Tibial artery (tissue), 4 donors: ENCODE measurements around the gene SLC5A2.

Experiments used
- DNase-seq, 2 donors: peaks; one replicate each; pipeline ENCODE4 v3.0.0-alpha.2; 2019
- H3K27ac ChIP-seq, 2 donors: fragments of 200-600 bp; sonication (generic) in 1 of 2; 1 replicate in 1 of 2; 2 replicates in 1 of 2; pipeline ENCODE4 v1.5.1; 2018 to 2019; ENCODE audit warnings: mild to moderate bottlenecking in 1 of 2
- H3K27me3 ChIP-seq, 2 donors: fragments of 200-600 bp; sonication (generic) in 1 of 2; one replicate each; pipeline versions ENCODE4 v1.5.1 to v1.6.0; 2016 to 2019
- H3K36me3 ChIP-seq, 3 donors: fragments of 200-600 bp; sonication (generic) in 2 of 3; one replicate each; pipeline ENCODE4 v1.5.1; 2016 to 2019; ENCODE audit warnings: mild to moderate bottlenecking in 2 of 3
- H3K4me1 ChIP-seq, 4 donors: fragments of 200-600 bp; sonication (generic) in 2 of 4; 1 replicate in 3 of 4; 2 replicates in 1 of 4; pipeline ENCODE4 v1.5.1; 2016 to 2019
- H3K4me3 ChIP-seq, 2 donors: fragments of 200-600 bp; sonication (generic) in 1 of 2; 1 replicate in 1 of 2; 2 replicates in 1 of 2; pipeline ENCODE4 v1.5.1; 2018 to 2019; ENCODE audit warnings: mild to moderate bottlenecking in 2 of 2
- H3K9me3 ChIP-seq, 3 donors: fragments of 200-600 bp; sonication (generic) in 1 of 3; one replicate each; pipeline ENCODE4 v1.5.1; 2016 to 2019
- intact Hi-C: fragments of 100-400 bp; cut with DNase I; formaldehyde crosslinking; loops from one replicate; pipeline ENCODE4 v1.15.0; 2023; ENCODE audit warnings: low total_unique reads
- TF ChIP-seq, protein P1 (sequence below), 2 experiments: fragments of 200-600 bp in 1 of 2; fragments of 450-650 bp in 1 of 2; IDR thresholded peaks; one replicate each; pipeline ENCODE4 v1.5.1; 2017 to 2019; ENCODE audit warnings: antibody characterized with exemption in 2 of 2, mild to moderate bottlenecking in 1 of 2, moderate library complexity in 1 of 2

SLC5A2 gene

DNA sequence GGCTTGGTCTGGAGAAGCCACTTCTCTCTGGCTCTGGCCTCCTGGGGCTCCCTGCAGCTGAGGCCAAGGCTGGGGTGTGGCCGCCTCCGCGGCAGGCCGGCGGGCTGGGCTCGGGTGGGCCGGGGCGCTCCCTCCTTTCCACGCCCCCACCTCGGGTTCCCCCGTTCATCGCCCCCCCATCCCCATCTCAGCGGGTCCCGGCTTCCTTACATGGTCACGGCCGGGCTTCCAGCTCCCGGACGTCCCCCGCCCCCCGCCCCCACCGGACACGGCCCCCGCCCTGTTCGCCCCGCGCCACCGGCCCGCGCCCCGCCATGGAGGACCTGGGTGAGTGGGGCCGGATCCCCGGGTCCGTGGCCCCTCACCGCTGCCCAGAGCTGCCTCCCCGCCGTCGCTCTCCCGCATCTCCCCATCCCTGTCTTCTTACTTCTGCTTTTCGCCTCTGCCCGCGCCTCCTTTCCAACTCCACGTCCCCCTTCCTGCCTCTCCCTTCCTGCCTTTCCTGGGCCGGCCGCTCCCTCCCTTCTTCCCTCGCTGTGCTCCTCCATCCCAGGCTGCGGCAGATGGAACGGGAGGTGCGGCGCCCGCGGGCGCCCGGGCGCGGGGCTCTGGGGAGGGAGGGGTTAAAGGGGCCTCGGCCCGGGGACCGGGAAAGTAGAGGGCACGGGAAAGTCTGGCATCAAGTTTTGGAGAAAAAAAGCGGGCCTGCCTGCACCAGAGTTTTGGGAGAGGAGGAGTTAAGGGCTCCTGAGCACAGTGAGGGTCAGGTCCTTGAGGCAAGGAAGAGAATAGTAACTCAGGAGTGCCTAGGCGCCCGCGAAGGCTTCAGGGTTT lies 10.8 kb upstream of the SLC5A2 start, which contains the start of gene TGFB1I1:
TGFB1I1 (plus strand) TSS at position 278 of the 834 bp plus-strand sequence; CDS start at position 315, 37 bp downstream.
- DNase-seq, result peak; percentile 59 to 92
- Histone ChIP-seq H3K27me3 (no peaks in the 10 kb centered on the region), H3K27ac (peak within 1 kb of the TSS; percentile 93 to 99), H3K36me3 (peaks cover 37 to 45% (median 38%) of the 10 kb centered on the region in 3 donors), H3K9me3 (no peaks in the 10 kb centered on the region), H3K4me1 (peaks cover 0 to 30% (median 24%) of the 10 kb centered on the region in 4 donors), H3K4me3 (peak within 1 kb of the TSS; percentile 72 to 84)
- intact Hi-C loops, result no loop called here
- TF ChIP-seq, protein P1, sequence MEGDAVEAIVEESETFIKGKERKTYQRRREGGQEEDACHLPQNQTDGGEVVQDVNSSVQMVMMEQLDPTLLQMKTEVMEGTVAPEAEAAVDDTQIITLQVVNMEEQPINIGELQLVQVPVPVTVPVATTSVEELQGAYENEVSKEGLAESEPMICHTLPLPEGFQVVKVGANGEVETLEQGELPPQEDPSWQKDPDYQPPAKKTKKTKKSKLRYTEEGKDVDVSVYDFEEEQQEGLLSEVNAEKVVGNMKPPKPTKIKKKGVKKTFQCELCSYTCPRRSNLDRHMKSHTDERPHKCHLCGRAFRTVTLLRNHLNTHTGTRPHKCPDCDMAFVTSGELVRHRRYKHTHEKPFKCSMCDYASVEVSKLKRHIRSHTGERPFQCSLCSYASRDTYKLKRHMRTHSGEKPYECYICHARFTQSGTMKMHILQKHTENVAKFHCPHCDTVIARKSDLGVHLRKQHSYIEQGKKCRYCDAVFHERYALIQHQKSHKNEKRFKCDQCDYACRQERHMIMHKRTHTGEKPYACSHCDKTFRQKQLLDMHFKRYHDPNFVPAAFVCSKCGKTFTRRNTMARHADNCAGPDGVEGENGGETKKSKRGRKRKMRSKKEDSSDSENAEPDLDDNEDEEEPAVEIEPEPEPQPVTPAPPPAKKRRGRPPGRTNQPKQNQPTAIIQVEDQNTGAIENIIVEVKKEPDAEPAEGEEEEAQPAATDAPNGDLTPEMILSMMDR (IDR thresholded peaks at IDR 0.05), result no peak

DNA sequence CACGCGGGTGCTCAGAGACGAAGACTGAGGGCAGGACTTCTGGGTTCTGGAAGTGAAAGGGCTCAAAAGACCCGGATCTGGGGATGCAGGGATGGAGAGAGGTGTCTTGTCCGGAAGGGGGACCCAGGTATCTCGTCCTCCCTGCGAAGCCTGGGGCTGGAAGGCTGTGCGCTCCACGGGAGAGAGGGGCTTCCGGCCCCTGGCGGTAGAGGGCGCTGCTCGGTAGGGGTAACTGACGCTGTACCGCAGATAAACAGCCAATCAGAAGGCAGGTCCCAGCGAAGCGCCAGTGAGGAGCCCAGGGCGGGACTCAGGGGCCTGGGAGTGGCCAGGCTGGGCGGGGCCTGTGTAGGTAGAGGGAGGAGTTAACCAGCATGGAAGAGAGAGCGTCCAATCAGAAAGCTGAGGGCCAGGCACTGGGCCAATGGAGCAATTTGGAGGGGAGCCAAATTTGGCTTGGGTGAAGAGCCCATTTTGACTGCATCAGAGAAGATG lies 10.2 kb upstream of the SLC5A2 start:
- peak; percentile 91 to 98 for DNase-seq
- Histone ChIP-seq H3K4me3 (peak overlapping the region; percentile 72 to 84), H3K36me3 (peaks cover 43 to 49% (median 44%) of the 10 kb centered on the region in 3 donors), H3K4me1 (peaks cover 0 to 30% (median 25%) of the 10 kb centered on the region in 4 donors), H3K9me3 (no peaks in the 10 kb centered on the region), H3K27me3 (no peaks in the 10 kb centered on the region), H3K27ac (peak overlapping the region; percentile 93 to 99)
- intact Hi-C loops, result no loop called here
- TF ChIP-seq, protein P1 (IDR thresholded peaks at IDR 0.05), result peak; percentile 73 to 81

DNA sequence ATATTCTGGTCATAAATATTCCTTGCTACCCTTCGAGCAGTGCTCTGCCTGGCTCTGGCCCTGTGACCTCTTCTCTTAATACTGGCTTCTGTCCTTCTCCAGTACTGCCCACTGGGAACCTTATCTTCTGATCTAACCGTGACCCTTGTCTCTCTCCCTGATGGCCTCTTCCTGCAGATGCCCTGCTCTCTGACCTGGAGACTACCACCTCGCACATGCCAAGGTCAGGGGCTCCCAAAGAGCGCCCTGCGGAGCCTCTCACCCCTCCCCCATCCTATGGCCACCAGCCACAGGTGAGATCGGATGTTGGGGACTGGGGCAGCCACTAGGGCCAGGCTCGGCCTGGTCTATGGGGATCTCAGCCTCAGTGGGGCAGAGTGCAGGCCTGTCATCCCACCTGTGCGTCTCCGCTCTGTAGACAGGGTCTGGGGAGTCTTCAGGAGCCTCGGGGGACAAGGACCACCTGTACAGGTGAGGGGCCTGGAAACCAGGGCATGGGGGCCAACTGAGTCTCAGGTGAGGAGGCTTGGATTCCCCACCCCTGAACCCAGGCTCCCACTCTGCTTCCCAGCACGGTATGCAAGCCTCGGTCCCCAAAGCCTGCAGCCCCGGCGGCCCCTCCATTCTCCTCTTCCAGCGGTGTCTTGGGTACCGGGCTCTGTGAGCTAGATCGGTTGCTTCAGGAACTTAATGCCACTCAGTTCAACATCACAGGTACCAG lies 9.5 kb upstream of the SLC5A2 start:
- Histone ChIP-seq H3K27ac (peak overlapping the region; percentile 93 to 99), H3K36me3 (peaks cover 46 to 55% (median 50%) of the 10 kb centered on the region in 3 donors), H3K4me3 (peak overlapping the region; percentile 72 to 84), H3K4me1 (peaks cover 0 to 30% (median 26%) of the 10 kb centered on the region in 4 donors), H3K27me3 (no peaks in the 10 kb centered on the region), H3K9me3 (no peaks in the 10 kb centered on the region)
- intact Hi-C loops, result no loop called here
- DNase-seq, result no peak
- TF ChIP-seq, protein P1 (IDR thresholded peaks at IDR 0.05), result no peak

DNA sequence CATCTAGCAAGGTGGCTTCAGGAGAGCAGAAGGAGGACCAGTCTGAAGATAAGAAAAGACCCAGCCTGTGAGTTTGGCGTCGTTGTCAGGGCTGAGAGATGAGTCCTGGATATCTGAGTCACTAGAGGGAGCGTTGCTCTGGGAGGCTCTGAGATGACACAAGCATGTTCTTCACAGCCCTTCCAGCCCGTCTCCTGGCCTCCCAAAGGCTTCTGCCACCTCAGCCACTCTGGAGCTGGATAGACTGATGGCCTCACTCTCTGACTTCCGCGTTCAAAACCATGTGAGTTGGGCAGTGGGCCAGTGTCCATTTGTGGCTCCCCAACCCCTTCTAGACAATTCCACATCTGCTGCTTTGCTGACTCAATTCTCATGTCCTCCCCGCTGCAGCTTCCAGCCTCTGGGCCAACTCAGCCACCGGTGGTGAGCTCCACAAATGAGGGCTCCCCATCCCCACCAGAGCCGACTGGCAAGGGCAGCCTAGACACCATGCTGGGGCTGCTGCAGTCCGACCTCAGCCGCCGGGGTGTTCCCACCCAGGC lies 8.7 kb upstream of the SLC5A2 start:
- Histone ChIP-seq H3K27ac (peak overlapping the region in 1 of 2 donors; percentile 99), H3K27me3 (no peaks in the 10 kb centered on the region), H3K36me3 (peaks cover 46 to 55% (median 50%) of the 10 kb centered on the region in 3 donors), H3K9me3 (no peaks in the 10 kb centered on the region), H3K4me1 (peaks cover 0 to 30% (median 26%) of the 10 kb centered on the region in 4 donors), H3K4me3 (no peak overlapping the region)
- intact Hi-C loops, result loop anchor here (2.0 kb wide), 1 partner anchor 15 kb away; the partner anchor contains the start of gene ARMC5
- peak in 1 of 2 donors; percentile 55 for DNase-seq
- TF ChIP-seq, protein P1 (IDR thresholded peaks at IDR 0.05), result no peak
